Measurements from ENCODE around the gene OR5M11. TPM values are rescaled to one million over a fixed set of nuclear protein-coding genes. Genes with fewer than 3 reads are reported as not detected.

Gene OR5M11
- total RNA-seq, 2 experiments from 2014 or later, result not detected

- ATAC-seq, result no peak
- H3K9me3 Mint-ChIP-seq, result peaks cover 14% of the 10 kb centered on the region
- no peak overlapping the region for H3K4me3 Mint-ChIP-seq
- H3K36me3 Mint-ChIP-seq (ENCODE audit: low read depth), result no peaks in the 10 kb centered on the region
- no peak for DNase-seq
- ChIA-PET POLR2A (no interaction called here), CTCF (no interaction called here)
- TF ChIP-seq CTCF (IDR thresholded peaks at IDR 0.05), result no peak
- H3K4me1 Mint-ChIP-seq (ENCODE audit: low read depth), result no peaks in the 10 kb centered on the region
- H3K27me3 Mint-ChIP-seq, result no peaks in the 10 kb centered on the region
- H3K27ac Mint-ChIP-seq, result no peak overlapping the region
- intact Hi-C loops (cut with micrococcal nuclease), result no loop called here
Measured at GRCh38 chr11:56543739-56544138, 682 bp upstream of the OR5M11 start.

DNA sequence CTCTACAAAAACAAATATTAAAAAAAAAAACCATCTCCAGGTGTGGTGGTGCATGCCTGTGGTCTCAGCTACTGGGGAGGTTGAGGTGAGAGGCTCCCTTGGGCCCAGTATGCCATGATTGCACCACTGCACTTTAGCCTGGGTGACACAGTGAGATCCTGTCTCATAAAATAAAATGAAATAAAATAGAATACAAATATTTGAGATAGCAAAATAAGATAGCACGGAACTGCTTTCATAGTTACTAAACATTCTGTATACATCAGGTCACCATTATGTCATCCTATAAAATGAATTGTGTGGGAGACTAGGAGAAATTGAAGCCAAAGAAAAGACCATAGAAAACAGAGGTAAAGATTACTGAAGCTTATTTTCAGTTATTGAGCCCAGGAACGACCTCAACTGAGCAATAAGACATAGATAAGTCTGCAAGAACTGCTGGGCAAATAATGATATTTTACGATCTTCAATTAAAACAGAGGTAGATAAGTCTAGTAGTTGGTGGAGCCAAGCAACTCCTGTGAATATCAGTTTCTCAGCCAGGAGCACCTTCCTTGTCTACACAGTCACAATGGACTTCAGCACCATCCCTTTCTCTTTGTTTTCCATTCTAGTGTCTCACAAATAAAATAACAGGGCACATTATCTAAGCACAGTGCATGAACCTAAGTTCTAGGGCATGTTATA is 9.9 kb downstream of the OR5M11 start:
- H3K9me3 Mint-ChIP-seq, result peaks cover 2% of the 10 kb centered on the region
- intact Hi-C loops (cut with micrococcal nuclease), result no loop called here
- no peak for TF ChIP-seq CTCF (IDR thresholded peaks at IDR 0.05)
- H3K4me3 Mint-ChIP-seq, result no peak overlapping the region
- no peaks in the 10 kb centered on the region for H3K36me3 Mint-ChIP-seq (ENCODE audit: low read depth)
- ChIA-PET POLR2A (no interaction called here), CTCF (no interaction called here)
- H3K27ac Mint-ChIP-seq, result no peak overlapping the region
- no peak for DNase-seq
- no peak for ATAC-seq
- H3K4me1 Mint-ChIP-seq (ENCODE audit: low read depth), result no peaks in the 10 kb centered on the region
- H3K27me3 Mint-ChIP-seq, result no peaks in the 10 kb centered on the region

GRCh38 chr11:56531856-56532255 is 11.2 kb downstream of the OR5M11 start:
- Mint-ChIP-seq H3K27ac (no peak overlapping the region), H3K36me3 (ENCODE audit: low read depth) (no peaks in the 10 kb centered on the region), H3K4me1 (ENCODE audit: low read depth) (no peaks in the 10 kb centered on the region), H3K27me3 (no peaks in the 10 kb centered on the region), H3K9me3 (peaks cover 2% of the 10 kb centered on the region), H3K4me3 (no peak overlapping the region)
- no peak for TF ChIP-seq CTCF (IDR thresholded peaks at IDR 0.05)
- no peak for ATAC-seq
- intact Hi-C loops (cut with micrococcal nuclease), result no loop called here
- no peak for DNase-seq
- POLR2A ChIA-PET, result no interaction called here
- CTCF ChIA-PET, result no interaction called here

- peaks cover 5% of the 10 kb centered on the region for H3K9me3 Mint-ChIP-seq
- no peaks in the 10 kb centered on the region for H3K4me1 Mint-ChIP-seq (ENCODE audit: low read depth)
- no peaks in the 10 kb centered on the region for H3K27me3 Mint-ChIP-seq
- no peak overlapping the region for H3K27ac Mint-ChIP-seq
- H3K4me3 Mint-ChIP-seq, result no peak overlapping the region
- DNase-seq (no peak), ATAC-seq (no peak)
- intact Hi-C loops (cut with micrococcal nuclease), result no loop called here
- CTCF ChIA-PET, result no interaction called here
- no peak for TF ChIP-seq CTCF (IDR thresholded peaks at IDR 0.05)
- POLR2A ChIA-PET, result no interaction called here
- no peaks in the 10 kb centered on the region for H3K36me3 Mint-ChIP-seq (ENCODE audit: low read depth)
Measured at GRCh38 chr11:56522008-56522407, 21.0 kb downstream of the OR5M11 start.

DNA sequence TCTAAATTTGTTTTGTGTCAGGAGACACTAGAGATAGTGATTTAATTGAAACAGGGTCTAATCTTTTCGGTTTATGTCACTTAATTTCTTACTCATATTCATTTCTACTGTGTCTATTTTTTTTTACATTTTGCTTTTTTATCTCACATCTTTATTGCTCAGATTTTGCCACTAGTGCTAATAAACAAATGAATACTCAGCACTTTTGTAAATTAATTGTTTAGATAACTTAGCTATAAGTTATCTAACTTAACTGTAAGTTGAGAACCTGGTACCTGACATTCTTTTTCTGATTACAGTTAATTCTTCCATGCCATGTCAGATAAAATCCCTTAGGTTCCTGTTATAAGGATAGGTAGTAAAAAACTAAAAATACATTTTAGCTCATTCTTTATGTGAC is 29.8 kb downstream of the OR5M11 start:
- no peaks in the 10 kb centered on the region for H3K27me3 Mint-ChIP-seq
- no peak for TF ChIP-seq CTCF (IDR thresholded peaks at IDR 0.05)
- peaks cover 2% of the 10 kb centered on the region for H3K9me3 Mint-ChIP-seq
- no peaks in the 10 kb centered on the region for H3K36me3 Mint-ChIP-seq (ENCODE audit: low read depth)
- DNase-seq (no peak), ATAC-seq (no peak)
- H3K27ac Mint-ChIP-seq, result no peak overlapping the region
- POLR2A ChIA-PET, result interaction anchor here (0.7 kb wide), 1 partner anchor 120 kb away, joined by 3 read pairs; no protein-coding TSS in a partner anchor
- no peaks in the 10 kb centered on the region for H3K4me1 Mint-ChIP-seq (ENCODE audit: low read depth)
- no peak overlapping the region for H3K4me3 Mint-ChIP-seq
- CTCF ChIA-PET, result no interaction called here
- intact Hi-C loops (cut with micrococcal nuclease), result no loop called here
